Mucosa of descending colon (tissue), 3 donors: Measurements from ENCODE around the gene SMIM20. TPM values are rescaled to one million over a fixed set of nuclear protein-coding genes. Genes with fewer than 3 reads are reported as not detected.

ENCODE experiments used
- ATAC-seq: fragments of 200-7000 bp; cut with Tn5 transposase; one replicate; pipeline ENCODE4 v1.9.1; 2020; ENCODE audit warnings: mild to moderate bottlenecking, moderate library complexity
- DNase-seq, 3 donors: peaks; one replicate each; pipeline ENCODE4 v3.0.0-alpha.2; 2020
- H3K36me3 ChIP-seq: fragments of 200-600 bp; one replicate; pipeline ENCODE4 v1.8.0; 2021; ENCODE audit warnings: low read depth, mild to moderate bottlenecking
- H3K4me1 ChIP-seq: fragments of 200-600 bp; one replicate; pipeline ENCODE4 v1.8.0; 2021; ENCODE audit warnings: low read depth, mild to moderate bottlenecking
- H3K4me3 ChIP-seq: fragments of 200-600 bp; one replicate; pipeline ENCODE4 v1.8.0; 2021; ENCODE audit warnings: mild to moderate bottlenecking
- H3K9me3 ChIP-seq: fragments of 200-600 bp; one replicate; pipeline ENCODE4 v1.8.0; 2021; ENCODE audit warnings: mild to moderate bottlenecking
- CTCF ChIP-seq: fragments of 200-600 bp; IDR thresholded peaks from one replicate; pipeline ENCODE4 v1.8.0; 2022; ENCODE audit warnings: antibody characterized with exemption, mild to moderate bottlenecking
- intact Hi-C, 2 donors: fragments of 100-400 bp; cut with DNase I in 1 of 2; cut with micrococcal nuclease in 1 of 2; formaldehyde crosslinking; loops; one replicate each; pipeline versions ENCODE4 v1.11.0 to v1.11.1; 2022; cut with DNase I, micrococcal nuclease
- total RNA-seq, 3 donors: library from RNA; stranded (reverse); fragmentation: NEBNext Ultra II Directional in 2 of 3; extraction: Animal tissue kit (Norgen Biotek cat#: 25700) in 2 of 3; gene quantifications; one replicate each; pipeline versions ENCODE4 v1.2.1 to v1.2.4, GENCODE V29; 2021 to 2023
- donor health status: DM: no; HTN: no; CAD: no; lungs with moderate emphysema.
- donor health status: DM: no; HTN: no; CAD: no.
- donor health status: DM: no; HTN: yes; CAD: no.

The SMIM20 gene
- total RNA-seq, 3 donors from 2014 or later: 28.1 to 36.0 (median 28.7) TPM

DNA sequence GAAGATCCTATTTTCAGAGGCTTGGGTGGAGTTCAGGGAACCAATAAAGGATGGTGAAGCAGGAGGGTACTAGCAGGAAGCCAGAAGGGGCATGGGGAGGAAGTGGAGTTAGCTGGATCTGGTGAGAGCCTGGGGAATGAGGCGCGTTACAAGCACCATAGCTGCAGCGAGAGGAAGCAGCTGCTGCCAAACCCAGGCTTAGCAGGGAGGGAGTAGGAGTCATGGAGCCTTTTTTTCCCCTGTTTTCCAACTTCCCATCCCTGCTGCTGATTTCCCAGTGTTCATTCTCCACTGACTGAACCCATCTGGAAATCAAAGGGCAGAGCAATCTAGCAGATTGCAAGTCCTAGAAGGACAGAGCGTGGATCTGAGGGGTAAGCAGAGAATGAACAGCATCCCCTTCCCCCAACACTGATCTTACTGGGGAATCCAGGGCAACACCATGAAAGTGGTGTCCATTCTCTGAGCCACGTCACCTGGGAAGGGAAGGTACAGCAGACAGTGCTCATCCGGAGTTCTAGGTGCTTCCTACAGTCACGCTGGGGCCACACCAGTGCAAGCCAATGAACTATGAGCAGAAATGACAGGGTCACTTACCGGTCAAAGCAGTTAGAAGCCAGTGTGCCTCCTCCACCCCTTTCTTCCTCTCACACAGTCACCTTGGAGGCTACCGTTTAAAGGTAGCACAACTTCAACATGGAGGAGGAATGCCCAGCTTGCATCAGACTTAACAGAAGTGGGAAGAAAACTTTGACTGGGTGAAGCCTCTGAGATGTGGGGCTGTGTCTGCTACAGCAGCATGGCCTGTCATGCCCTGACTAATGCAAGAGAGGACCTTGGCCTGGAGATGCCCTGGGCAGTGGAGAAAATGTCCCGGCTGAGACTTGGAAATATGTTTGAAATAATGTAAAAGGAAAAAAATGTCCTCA, 36.7 kb downstream of the SMIM20 start:
- H3K4me1 ChIP-seq: peaks cover 5% of the 10 kb centered on the region
- no peaks in the 10 kb centered on the region for H3K9me3 ChIP-seq
- H3K4me3 ChIP-seq: no peak overlapping the region
- no peak for TF ChIP-seq CTCF
- no peaks in the 10 kb centered on the region for H3K36me3 ChIP-seq
- DNase-seq: no peak
- intact Hi-C loops: no loop called here
- peak; percentile 11 for ATAC-seq

DNA sequence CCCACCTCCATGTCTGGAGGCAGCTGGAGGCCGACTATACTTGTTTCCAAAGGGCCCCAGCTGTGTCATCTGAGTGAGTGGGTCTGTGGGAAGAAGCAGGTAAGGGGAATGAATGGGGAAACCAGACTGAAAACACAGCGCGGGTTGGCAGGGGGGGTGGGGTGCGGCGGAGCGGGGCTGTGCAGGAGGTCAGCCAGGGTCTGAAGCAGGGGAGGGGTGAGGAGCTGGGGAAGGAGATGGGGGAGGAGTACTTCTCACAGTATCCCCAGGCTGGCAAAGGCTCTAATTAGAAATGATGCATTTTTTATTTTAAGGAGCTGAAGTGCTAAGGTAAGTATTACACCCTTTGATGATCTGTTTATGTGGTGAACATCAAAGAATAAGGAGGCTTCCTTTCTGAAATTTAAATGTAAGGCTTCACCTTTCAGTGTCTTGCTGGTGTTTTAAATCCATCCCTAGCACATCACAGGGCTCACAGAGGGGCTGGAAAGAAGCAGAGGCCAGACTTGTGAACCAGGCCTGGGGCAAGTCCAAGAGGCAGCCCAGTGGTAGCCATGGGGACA, 37.5 kb downstream of the SMIM20 start:
- H3K4me1 ChIP-seq: peaks cover 5% of the 10 kb centered on the region
- no peak overlapping the region for H3K4me3 ChIP-seq
- intact Hi-C loops: no loop called here
- H3K9me3 ChIP-seq: no peaks in the 10 kb centered on the region
- DNase-seq: no peak
- TF ChIP-seq CTCF: no peak
- ATAC-seq: no peak
- H3K36me3 ChIP-seq: no peaks in the 10 kb centered on the region

- H3K4me3 ChIP-seq: no peak overlapping the region
- DNase-seq (no peak), ATAC-seq (peak; percentile 34)
- peaks cover 5% of the 10 kb centered on the region for H3K4me1 ChIP-seq
- no peaks in the 10 kb centered on the region for H3K36me3 ChIP-seq
- H3K9me3 ChIP-seq: no peaks in the 10 kb centered on the region
- TF ChIP-seq CTCF: no peak
- intact Hi-C loops: no loop called here
These were observed 39.7 kb downstream of the SMIM20 start for GRCh38 chr4:25953740-25954139.

- no peak for ATAC-seq
These were observed 40.4 kb downstream of the SMIM20 start for GRCh38 chr4:25954293-25954904.

DNA sequence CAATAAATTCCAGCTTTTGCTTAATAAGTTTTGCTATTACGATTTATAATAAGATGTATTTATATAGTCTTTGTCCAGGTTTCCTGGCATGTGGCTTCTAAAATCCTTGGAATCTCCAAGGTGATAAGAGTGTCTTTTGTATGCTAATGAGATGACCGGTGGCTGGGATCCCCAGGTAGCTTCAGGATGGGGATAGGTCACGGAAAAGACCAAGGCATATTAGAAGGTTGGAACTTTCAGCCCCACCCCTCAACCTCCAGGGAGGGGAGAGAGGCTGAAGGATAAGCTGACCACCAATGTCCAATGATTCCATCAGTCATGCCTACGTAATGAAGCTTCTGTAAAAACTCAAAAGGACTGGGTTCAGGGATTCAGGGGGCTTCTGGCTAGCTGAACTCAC, 41.7 kb downstream of the SMIM20 start:
- no peak for TF ChIP-seq CTCF
- H3K4me1 ChIP-seq: no peaks in the 10 kb centered on the region
- no peak for ATAC-seq
- intact Hi-C loops: no loop called here
- H3K4me3 ChIP-seq: no peak overlapping the region
- H3K9me3 ChIP-seq: no peaks in the 10 kb centered on the region
- DNase-seq: no peak
- H3K36me3 ChIP-seq: no peaks in the 10 kb centered on the region

More at GRCh38 chr4:25954293-25954904, 40.4 kb downstream of the SMIM20 start:
- no peak for TF ChIP-seq CTCF
- no peak for DNase-seq
- intact Hi-C loops: no loop called here
- H3K9me3 ChIP-seq: no peaks in the 10 kb centered on the region
- H3K4me3 ChIP-seq: no peak overlapping the region
- no peaks in the 10 kb centered on the region for H3K36me3 ChIP-seq
- H3K4me1 ChIP-seq: peaks cover 3% of the 10 kb centered on the region
